COLO829 (cell line): ENCODE results near the gene TPCN1.

Experiments used
- DNase-seq: peaks from one replicate; pipeline ENCODE4 v3.0.0; 2012; ENCODE audit warnings: low spot score

Gene TPCN1

GRCh38 chr12:113242026-113242418, 20.8 kb downstream of the TPCN1 start:
- no peak for DNase-seq

DNA sequence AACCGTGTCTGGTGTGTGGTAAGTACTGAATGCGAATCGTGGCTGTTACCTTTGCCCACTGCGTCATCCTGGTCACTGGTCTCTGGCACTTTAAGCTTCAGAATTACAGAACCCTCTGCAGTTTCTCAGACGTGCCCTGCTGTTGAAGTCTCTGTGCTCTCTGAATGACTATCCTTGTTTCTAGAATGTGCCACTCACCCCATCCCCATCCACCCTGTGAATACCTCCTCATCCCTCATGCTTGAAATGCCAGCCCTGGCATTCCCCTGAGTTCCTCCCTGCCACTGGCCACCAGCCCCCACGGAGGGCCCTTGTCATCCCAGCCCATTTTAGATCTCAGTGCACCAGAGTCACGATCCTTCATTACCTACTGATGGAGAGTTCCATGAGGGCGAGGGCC, 21.3 kb downstream of the TPCN1 start:
- DNase-seq, result no peak

GRCh38 chr12:113244047-113244460, 22.8 kb downstream of the TPCN1 start:
- DNase-seq, result no peak

GRCh38 chr12:113244478-113244958, 23.3 kb downstream of the TPCN1 start:
- DNase-seq, result no peak

- no peak for DNase-seq
These were observed 24.6 kb downstream of the TPCN1 start for GRCh38 chr12:113245695-113246477.

DNA sequence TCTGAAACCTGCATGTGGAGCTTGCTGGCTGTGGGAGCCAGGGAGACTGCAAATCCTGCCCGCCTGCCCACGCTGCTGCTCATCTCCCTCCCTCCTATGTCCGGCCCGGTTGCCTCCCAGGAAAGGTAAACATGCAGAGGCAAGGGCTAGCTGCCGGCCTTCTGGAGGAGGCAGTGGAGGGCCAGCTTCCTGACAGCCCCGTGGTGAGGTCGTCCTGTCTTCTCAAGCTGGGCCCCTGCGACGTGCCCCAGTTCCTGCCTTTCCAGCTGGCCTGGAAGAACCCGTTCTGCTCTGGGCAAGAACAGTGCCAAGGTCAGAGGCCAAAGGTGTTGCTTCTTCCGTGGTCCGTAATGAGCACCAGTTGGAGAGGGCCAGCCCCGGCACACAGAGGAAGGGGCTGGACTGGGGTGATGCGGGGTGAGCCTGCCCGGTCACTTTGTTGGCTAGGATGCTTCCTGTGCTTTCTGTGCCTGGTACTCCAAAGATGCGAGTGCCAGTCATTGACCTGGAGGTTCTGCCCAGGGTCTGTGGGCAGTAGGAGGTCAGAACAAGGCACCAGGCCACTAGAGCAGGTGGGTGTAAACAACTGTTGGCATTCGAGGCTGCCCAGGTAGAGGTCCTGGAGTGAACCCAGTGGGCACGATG, 25.3 kb downstream of the TPCN1 start:
- no peak for DNase-seq

- DNase-seq, result no peak
These were observed 26.1 kb downstream of the TPCN1 start for GRCh38 chr12:113247123-113248050.

DNA sequence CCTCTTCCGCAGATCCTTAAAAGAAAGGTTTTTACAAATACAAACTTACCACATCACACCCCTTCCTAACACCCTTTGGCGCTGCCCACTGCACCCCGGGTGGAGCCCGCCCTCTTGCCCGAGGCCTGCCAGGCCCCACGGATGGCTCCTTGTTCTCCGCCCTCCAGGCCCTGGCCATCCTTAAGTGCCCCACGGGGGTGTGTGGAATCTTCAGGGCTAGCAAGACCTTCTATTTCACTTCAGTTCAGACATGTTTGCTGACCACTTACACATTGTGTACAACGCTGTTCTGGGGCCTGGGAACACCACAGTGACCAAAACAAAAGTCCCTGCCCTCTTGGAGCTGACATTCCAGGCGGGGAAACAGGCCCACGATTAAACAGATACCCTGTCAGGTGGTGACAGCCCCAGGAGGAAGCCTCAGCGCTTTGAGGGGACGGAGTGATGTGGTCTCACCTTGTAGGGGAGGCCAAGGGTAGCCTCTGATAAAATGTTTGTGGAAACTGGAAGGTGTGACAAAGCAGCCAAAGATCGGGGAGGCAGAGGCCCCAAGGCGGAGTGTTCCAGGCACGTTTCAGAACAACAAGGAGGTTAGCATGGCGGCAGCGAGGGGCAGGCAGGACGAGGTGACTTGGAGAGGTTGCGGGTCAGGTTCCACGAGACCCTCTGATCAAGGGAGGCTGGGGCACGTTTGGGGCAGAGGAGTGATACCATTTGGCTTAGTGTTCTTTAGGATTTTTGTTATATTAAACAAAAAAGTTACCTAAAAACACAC, 27.0 kb downstream of the TPCN1 start:
- no peak for DNase-seq

GRCh38 chr12:113248842-113249435, 27.7 kb downstream of the TPCN1 start:
- DNase-seq, result no peak

GRCh38 chr12:113249546-113249945, 28.3 kb downstream of the TPCN1 start:
- no peak for DNase-seq

- no peak for DNase-seq
These were observed 28.8 kb downstream of the TPCN1 start for GRCh38 chr12:113250045-113250444.

- no peak for DNase-seq
These were observed 30.3 kb downstream of the TPCN1 start for GRCh38 chr12:113251404-113252070.

- no peak for DNase-seq
These were observed 31.2 kb downstream of the TPCN1 start for GRCh38 chr12:113252494-113252893.

- DNase-seq, result no peak
These were observed 32.4 kb downstream of the TPCN1 start for GRCh38 chr12:113253532-113254285.

DNA sequence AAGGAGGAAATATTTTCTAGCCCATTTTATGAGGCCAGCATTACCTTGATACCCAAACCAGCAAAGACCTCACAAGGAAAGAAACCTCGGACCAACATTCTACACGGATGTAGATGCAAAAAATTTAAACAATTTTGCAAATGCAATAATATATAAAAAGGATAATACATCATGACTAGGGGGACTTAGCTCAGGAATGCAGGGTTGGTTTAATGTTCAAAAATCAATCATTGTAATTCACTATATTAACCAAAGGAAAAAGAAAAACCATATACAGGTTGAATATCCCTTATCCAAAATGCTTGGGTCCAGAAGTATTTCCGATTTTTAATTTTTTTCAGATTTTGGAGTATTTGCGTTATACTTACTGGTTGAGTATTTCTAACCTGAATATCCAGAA, 33.0 kb downstream of the TPCN1 start:
- no peak for DNase-seq

GRCh38 chr12:113257564-113257963, 36.3 kb downstream of the TPCN1 start:
- DNase-seq, result no peak

DNA sequence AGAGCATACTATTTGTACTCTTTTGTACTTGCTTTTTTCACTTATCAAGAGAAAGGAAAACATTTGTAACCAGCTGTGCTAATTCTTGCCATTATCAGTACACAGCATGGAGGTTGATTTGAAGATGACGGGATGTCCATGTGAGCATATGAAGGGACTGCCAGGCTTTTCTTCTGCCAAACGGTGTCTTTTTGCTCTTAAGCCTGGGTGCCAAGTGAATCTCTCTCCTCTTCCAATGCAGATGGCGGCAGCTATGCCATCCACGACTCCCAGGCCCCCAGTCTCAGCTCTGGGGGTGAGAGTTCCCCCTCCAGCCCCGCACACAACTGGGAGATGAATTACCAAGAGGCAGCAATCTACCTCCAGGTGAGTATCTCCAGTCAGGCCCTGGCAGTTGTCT, 38.9 kb downstream of the TPCN1 start:
- DNase-seq, result no peak

DNA sequence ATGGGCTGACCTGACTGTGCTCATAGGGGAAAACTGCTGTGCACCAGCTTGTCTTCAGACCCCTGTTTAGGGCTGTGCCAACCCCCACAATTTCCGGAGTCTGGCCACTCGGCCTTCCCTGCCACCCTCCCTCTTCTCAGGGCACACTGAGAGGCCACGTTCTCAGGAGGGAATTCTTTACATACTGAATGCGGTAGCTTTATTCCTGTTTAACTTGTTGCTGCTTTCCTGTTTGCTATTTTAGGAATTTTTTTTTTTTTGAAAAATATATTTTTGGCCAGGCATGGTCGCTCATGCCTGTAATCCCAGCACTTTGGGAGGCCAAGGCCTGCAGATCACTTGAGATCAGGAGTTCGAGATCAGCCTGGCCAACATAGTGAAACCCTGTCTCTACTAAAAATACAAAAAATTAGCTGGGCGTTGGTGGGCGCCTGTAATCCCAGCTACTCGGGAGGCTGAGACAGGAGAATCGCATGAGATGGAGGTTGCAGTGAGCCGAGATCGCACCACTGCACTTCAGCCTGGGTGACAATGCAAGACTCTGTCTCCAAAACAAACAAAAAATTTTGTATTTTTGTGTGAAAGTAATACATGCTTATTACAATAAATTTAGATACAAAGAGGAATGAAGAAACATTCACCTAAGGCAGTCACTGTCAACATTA, 39.5 kb downstream of the TPCN1 start:
- no peak for DNase-seq

- no peak for DNase-seq
These were observed 40.7 kb downstream of the TPCN1 start for GRCh38 chr12:113261847-113262470.
